ENCODE results near the gene DPCD. TPM values are rescaled to one million over a fixed set of nuclear protein-coding genes. Genes with fewer than 3 reads are reported as not detected.

DPCD gene
- total RNA-seq, 1 donor from 2014 or later = 45.3 TPM

DNA sequence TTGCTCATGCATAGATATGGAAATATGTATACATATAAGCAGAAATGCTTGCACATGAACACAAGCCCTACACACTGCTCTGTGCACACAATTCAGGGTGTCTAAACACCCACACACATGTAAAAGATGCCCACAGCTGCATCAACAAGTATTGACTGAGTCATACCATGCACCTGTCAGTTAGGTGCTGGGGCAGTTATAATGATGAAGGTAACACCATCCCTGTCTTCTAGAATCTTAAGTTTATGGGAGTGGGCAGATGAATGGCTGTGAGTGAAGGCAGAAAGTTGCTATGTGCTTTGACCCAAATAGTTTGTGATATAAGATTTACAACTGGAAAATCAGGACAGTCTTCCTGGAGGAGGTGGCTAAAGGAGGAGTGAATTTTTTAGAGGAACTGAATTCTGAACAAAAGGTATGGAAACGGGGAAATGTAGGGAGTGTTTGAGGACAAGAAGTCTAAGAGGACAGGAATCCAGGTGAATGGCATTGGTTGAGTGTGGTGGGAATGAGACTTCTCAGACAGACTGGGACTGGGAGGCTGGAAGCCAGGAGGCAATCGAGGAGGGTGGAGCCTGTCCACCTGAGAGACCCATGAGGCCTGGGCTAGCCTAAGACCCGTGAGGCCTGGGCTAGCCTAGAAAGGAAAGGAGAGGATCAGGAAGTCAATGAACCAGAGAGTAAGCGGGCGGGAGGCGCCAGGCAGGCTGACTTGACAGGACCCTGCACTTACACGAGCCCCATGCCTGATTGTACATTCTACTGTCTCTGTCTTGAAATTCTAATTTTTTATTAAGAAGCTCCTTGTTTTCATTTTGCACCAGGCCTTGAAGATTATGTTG, 20.7 kb upstream of the DPCD start:
- DNase-seq (ENCODE audit: low read depth) = no peak

- DNase-seq (ENCODE audit: low read depth) = no peak
Measured at GRCh38 chr10:101568054-101568745, 19.9 kb upstream of the DPCD start.

GRCh38 chr10:101569323-101569621, 18.8 kb upstream of the DPCD start:
- no peak for DNase-seq (ENCODE audit: low read depth)

- peak; percentile 58 for DNase-seq (ENCODE audit: low read depth)
Measured at GRCh38 chr10:101569622-101570427, 18.3 kb upstream of the DPCD start.

GRCh38 chr10:101570428-101571270, 17.5 kb upstream of the DPCD start:
- peak; percentile 14 for DNase-seq (ENCODE audit: low read depth)

- no peak for DNase-seq (ENCODE audit: low read depth)
Measured at GRCh38 chr10:101571271-101571925, 16.7 kb upstream of the DPCD start.

DNA sequence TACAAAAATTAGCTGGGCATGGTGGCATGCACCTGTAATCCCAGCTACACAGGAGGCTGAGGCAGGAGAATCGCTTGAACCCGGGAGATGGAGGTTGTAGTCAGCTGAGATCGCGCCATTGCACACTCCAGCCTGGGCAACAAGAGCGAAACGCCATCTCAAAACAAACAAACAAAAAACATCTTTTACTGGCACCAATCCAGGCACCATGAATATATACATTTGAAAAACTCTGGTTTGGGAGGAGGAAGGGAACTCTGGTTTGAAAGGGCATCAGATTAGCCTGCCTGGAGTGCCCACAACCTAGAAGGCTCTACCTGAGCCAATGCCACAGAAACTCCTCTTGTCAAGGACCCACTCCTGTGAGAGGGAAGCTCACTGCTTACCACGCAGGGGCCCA, 16.0 kb upstream of the DPCD start:
- no peak for DNase-seq (ENCODE audit: low read depth)

DNA sequence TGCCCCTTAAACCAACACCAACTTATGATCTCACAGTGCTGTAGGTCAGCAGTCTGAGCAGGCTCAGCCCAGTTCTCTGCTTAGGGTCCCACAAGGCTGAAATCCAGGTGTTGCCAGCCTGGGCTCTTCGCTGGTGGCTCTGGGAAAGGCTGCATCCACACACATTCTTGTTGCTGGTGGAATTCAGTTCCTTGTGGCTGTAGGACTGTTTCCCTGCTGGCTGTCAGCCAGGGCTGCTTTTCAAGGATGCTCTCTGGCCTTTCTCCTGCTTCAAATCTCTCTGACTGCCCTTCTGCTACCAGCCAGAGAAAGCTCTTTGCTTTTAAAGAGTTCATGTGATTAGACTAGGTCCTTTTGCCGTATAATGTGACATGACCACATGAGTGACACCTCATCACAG, 15.3 kb upstream of the DPCD start:
- no peak for DNase-seq (ENCODE audit: low read depth)

- no peak for DNase-seq (ENCODE audit: low read depth)
Measured at GRCh38 chr10:101573885-101574753, 14.0 kb upstream of the DPCD start.

DNA sequence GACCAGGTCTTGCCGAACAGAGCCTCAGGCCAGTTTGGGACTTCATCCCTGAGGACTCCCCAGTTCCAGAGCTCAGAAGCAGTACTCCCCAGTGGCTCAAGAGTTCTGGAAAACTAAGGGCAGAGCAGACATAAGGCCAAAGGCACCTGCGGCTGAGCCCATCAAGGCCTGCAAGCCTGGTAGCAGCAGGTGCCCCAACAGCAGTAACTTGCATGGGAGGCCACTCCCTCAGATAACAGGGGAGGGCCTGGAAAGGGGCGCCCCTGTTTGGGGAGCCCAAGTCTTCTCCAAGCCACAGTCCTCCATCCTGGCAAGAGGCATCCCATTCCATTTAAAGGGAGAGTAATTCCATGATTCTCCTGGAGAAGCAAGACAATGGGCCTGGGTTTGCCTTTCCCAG, 13.0 kb upstream of the DPCD start:
- DNase-seq (ENCODE audit: low read depth) = no peak

- no peak for DNase-seq (ENCODE audit: low read depth)
Measured at GRCh38 chr10:101575580-101576210, 12.4 kb upstream of the DPCD start.

DNA sequence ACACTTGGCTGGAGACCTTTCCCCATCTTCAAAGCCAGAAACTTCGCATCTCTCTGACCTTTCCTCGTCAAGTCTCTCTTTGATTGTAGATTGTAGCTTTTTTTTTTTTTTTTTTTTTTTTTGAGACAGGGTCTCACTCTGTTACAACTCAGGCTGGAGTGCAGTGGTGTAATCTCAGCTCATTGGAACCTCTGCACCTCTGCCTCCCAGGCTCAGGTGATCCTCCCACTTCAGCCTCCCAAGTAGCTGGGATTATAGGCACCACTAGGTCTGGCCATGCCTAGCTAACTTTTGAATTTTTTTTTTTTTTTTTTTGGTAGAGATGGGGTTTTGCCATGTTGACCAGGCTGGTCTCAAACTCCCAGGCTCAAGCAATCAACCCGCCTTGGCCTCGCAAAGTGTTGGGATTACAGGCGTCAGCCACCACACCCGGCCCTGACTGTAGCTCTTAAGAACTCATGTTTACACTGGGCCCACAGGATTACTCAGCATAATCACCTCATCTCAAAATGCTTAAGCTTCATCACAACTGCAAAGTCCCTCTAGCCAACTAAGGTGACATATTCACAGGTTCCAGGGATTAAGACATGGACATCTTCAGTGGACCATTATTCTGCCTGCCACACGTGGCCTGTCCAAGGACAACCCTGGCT, 11.8 kb upstream of the DPCD start:
- no peak for DNase-seq (ENCODE audit: low read depth)

- DNase-seq (ENCODE audit: low read depth) = no peak
Measured at GRCh38 chr10:101577121-101577871, 10.8 kb upstream of the DPCD start.

DNA sequence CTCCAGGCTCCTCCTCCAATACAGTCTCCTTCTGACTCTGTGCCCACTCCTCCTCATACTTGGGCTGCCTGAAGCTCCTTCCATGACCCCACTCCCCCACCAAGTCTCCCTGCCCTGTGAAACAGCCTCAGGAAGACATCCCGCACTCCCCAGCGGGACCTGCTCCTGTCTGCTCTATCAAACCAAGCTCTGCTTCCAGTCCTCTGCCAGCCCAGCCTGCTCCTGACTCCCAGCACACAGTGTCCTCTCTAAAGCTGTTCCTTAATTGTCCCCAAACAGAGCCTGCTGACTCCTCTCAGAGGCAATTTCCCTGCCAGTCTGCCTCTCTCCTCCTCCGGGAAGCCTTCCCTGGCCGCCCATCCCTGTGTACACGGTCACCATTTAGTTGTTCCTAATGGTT, 9.9 kb upstream of the DPCD start:
- no peak for DNase-seq (ENCODE audit: low read depth)

DNA sequence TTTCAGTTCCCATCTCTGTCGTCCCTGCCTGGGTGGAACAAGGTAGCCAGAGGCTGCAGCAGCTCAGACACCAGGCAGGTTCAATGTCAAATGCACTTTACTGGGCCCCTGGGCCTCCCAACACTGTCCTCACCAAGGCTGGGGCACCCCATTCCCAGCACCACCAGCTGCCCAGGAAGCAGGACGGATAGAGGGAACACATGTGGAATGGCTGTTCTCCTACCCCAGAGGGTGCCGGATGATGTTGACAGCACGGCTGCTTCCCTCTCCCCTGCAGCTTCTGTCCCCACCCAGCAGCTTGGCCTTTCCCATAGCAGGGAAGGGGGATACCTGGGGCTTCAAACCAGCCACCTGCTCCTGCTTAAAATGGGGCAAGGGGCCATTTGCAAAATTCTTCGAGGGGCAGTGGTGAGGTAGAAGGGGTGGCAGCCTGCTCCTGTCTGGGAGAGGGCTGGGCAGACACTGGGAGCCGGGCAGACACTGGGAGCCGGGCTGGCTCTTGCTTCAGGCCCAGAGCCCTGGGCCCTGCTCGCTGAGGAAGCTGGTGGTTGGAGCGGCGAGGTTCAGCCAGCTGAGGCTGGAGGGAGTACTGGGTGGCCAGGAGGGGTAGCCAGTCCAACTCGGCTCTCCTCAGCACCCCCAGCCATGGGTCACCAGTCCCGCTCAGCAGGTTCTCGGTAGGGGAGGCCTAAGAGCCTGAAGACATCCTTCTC, 9.2 kb upstream of the DPCD start:
- DNase-seq (ENCODE audit: low read depth) = no peak

GRCh38 chr10:101579516-101579870, 8.6 kb upstream of the DPCD start:
- no peak for DNase-seq (ENCODE audit: low read depth)

All from myocyte (in vitro differentiated cells).